H1 (cell line): Measurements from ENCODE around the gene PBX2. TPM values are rescaled to one million over a fixed set of nuclear protein-coding genes. Genes with fewer than 3 reads are reported as not detected.

Experiments
- CTCF ChIA-PET: fragments of 300-600 bp; sonication (Branson Sonifier 250); formaldehyde crosslinking; loops from one replicate; lab custom pipeline; 2021; ENCODE audit not compliant: partially characterized antibody; lab: Charles Lee
- POLR2A ChIA-PET: fragments of 300-600 bp; sonication (Branson Sonifier 250); formaldehyde crosslinking; loops from one replicate; lab custom pipeline; 2021; ENCODE audit warnings: inconsistent platforms; ENCODE audit not compliant: partially characterized antibody; lab: Charles Lee
- DNase-seq, 2 experiments: peaks; one replicate each; pipeline versions ENCODE4 v3.0.0 to v3.0.0-alpha.2; 2010 to 2022; ENCODE audit warnings: low spot score in 2 of 2, low read depth in 1 of 2, mixed read lengths in 1 of 2
- FAIRE-seq: peaks from 2 replicates; lab custom pipeline; 2011; peaks lifted over from hg19 to GRCh38; lab: Jason Lieb, UNC
- H2AFZ ChIP-seq: 2 replicates; pipeline ENCODE4 v1.8.1; 2012; ENCODE audit warnings: low read length, inconsistent platforms
- H2AK5ac ChIP-seq: 2 replicates; pipeline ENCODE4 v1.6.1; 2013; ENCODE audit warnings: low read depth, low read length
- H2BK120ac ChIP-seq: replicated peaks from 2 replicates; pipeline ENCODE3; 2013; ENCODE audit warnings: low read depth, low read length, inconsistent platforms
- H2BK12ac ChIP-seq: 2 replicates; pipeline ENCODE4 v1.6.1; 2013; ENCODE audit warnings: low read depth, low read length
- H2BK15ac ChIP-seq: 2 replicates; pipeline ENCODE4 v1.6.1; 2013; ENCODE audit warnings: low read length
- H2BK20ac ChIP-seq: 2 replicates; pipeline ENCODE4 v1.6.1; 2013; ENCODE audit warnings: low read length
- H2BK5ac ChIP-seq: 2 replicates; pipeline ENCODE4 v1.6.1; 2013; ENCODE audit warnings: low read depth, low read length
- H3K14ac ChIP-seq: 2 replicates; pipeline ENCODE4 v1.6.1; 2013; ENCODE audit warnings: inconsistent platforms; ENCODE audit not compliant: insufficient read length
- H3K18ac ChIP-seq: 2 replicates; pipeline ENCODE4 v1.6.1; 2013; ENCODE audit warnings: low read length; ENCODE audit errors: extremely low read depth
- H3K23ac ChIP-seq: 2 replicates; pipeline ENCODE4 v1.6.1; 2013; ENCODE audit warnings: inconsistent platforms; ENCODE audit not compliant: insufficient read length
- H3K23me2 ChIP-seq: 2 replicates; pipeline ENCODE4 v1.6.1; 2013; ENCODE audit warnings: low read depth, low read length
- H3K27ac ChIP-seq: 2 replicates; pipeline ENCODE4 v1.6.1; 2011; ENCODE audit warnings: low read depth, low read length, inconsistent platforms
- H3K27me3 ChIP-seq, 4 experiments: replicated peaks in 1 of 4; 1 replicate in 1 of 4; 2 replicates in 3 of 4; pipeline versions ENCODE4 v1.6.1 to v1.8.1; 2011 to 2013; ENCODE audit warnings: low read length in 3 of 4, mild to moderate bottlenecking in 3 of 4, inconsistent platforms in 2 of 4, mixed read lengths in 2 of 4, moderate library complexity in 1 of 4; ENCODE audit not compliant: control insufficient read depth in 3 of 4, insufficient read depth in 3 of 4; ENCODE audit errors: extremely low read depth in 1 of 4
- H3K36me3 ChIP-seq, 4 experiments: 2 replicates each; pipeline versions ENCODE4 v1.6.1 to v1.8.1; 2011 to 2013; ENCODE audit warnings: mild to moderate bottlenecking in 4 of 4, low read length in 3 of 4, moderate library complexity in 2 of 4, control low read depth in 1 of 4, inconsistent platforms in 1 of 4; ENCODE audit not compliant: insufficient read depth in 4 of 4, control insufficient read depth in 2 of 4
- H3K4ac ChIP-seq: replicated peaks from 2 replicates; pipeline ENCODE3; 2013; ENCODE audit warnings: low read length, low read depth, mixed read lengths, inconsistent platforms; ENCODE audit not compliant: insufficient read length
- H3K4me1 ChIP-seq, 4 experiments: replicated peaks in 1 of 4; 1 replicate in 1 of 4; 2 replicates in 3 of 4; pipeline versions ENCODE4 v1.6.1 to v1.8.1; 2011 to 2013; ENCODE audit warnings: low read length in 3 of 4, inconsistent platforms in 2 of 4, mixed read lengths in 1 of 4; ENCODE audit not compliant: insufficient read depth in 4 of 4, control insufficient read depth in 3 of 4
- H3K4me2 ChIP-seq, 2 experiments: 2 replicates each; pipeline versions ENCODE4 v1.6.1 to v1.8.1; 2011 to 2013; ENCODE audit warnings: low read depth in 2 of 2, low read length in 2 of 2, control low read depth in 1 of 2, inconsistent platforms in 1 of 2, mild to moderate bottlenecking in 1 of 2; ENCODE audit not compliant: insufficient read depth in 1 of 2
- H3K4me3 ChIP-seq, 4 experiments: fragments of 200-600, 300-600 bp in 1 of 4; sonication (generic), shearing (Covaris generic), sonication (Bioruptor Twin) in 1 of 4; 2 replicates each; pipeline versions ENCODE4 v1.5.1 to v1.8.1; 2011 to 2016; ENCODE audit warnings: low read length in 4 of 4, low read depth in 3 of 4, control low read depth in 2 of 4, inconsistent platforms in 2 of 4, mild to moderate bottlenecking in 2 of 4, mixed read lengths in 1 of 4, moderate library complexity in 1 of 4; ENCODE audit not compliant: insufficient read depth in 2 of 4; ENCODE audit errors: extremely low read depth in 1 of 4
- H3K56ac ChIP-seq: replicated peaks from 2 replicates; pipeline ENCODE3; 2013; ENCODE audit warnings: low read depth, mild to moderate bottlenecking, mixed read lengths, low read length, inconsistent platforms; ENCODE audit not compliant: insufficient read length
- H3K79me1 ChIP-seq: 2 replicates; pipeline ENCODE4 v1.6.1; 2013; ENCODE audit warnings: low read depth, low read length, control low read depth
- H3K79me2 ChIP-seq, 2 experiments: 2 replicates each; pipeline versions ENCODE4 v1.6.1 to v1.8.1; 2012 to 2013; ENCODE audit warnings: low read length in 2 of 2, mild to moderate bottlenecking in 2 of 2, inconsistent platforms in 1 of 2; ENCODE audit not compliant: insufficient read depth in 2 of 2, control insufficient read depth in 1 of 2
- H3K9ac ChIP-seq, 4 experiments: replicated peaks in 1 of 4; 1 replicate in 1 of 4; 2 replicates in 3 of 4; pipeline versions ENCODE4 v1.6.1 to v1.8.1; 2011 to 2013; ENCODE audit warnings: low read depth in 3 of 4, low read length in 3 of 4, control low read depth in 2 of 4, mild to moderate bottlenecking in 2 of 4, moderate library complexity in 2 of 4, inconsistent platforms in 1 of 4; ENCODE audit errors: extremely low read depth in 1 of 4
- H3K9me3 ChIP-seq, 2 experiments: 2 replicates each; pipeline versions ENCODE4 v1.6.1 to v1.8.1; 2012 to 2013; ENCODE audit warnings: mild to moderate bottlenecking in 2 of 2, moderate library complexity in 2 of 2, control low read depth in 1 of 2, inconsistent platforms in 1 of 2, low read depth in 1 of 2, low read length in 1 of 2, mixed read lengths in 1 of 2; ENCODE audit not compliant: insufficient read depth in 2 of 2
- H4K20me1 ChIP-seq, 2 experiments: replicated peaks in 1 of 2; 2 replicates each; pipeline versions ENCODE3 to v1.8.1; 2011 to 2013; ENCODE audit warnings: inconsistent platforms in 2 of 2, low read length in 2 of 2, mild to moderate bottlenecking in 1 of 2; ENCODE audit not compliant: insufficient read depth in 2 of 2, control insufficient read depth in 1 of 2
- H4K5ac ChIP-seq: 2 replicates; pipeline ENCODE4 v1.6.1; 2013; ENCODE audit warnings: low read length, low read depth, mixed read lengths, inconsistent platforms; ENCODE audit not compliant: insufficient read length
- H4K8ac ChIP-seq: 2 replicates; pipeline ENCODE4 v1.8.0; 2013; ENCODE audit warnings: mild to moderate bottlenecking, moderate library complexity, low read length, inconsistent platforms; ENCODE audit not compliant: insufficient read depth; ENCODE audit errors: extremely low read depth
- H4K91ac ChIP-seq: replicated peaks from 2 replicates; pipeline ENCODE3; 2013; ENCODE audit warnings: low read length, mixed read lengths, inconsistent platforms; ENCODE audit not compliant: insufficient read length
- BCL11A ChIP-seq, 2 experiments: IDR thresholded peaks; one replicate each; pipeline ENCODE4 v1.6.1; 2011; ENCODE audit warnings: low read depth in 2 of 2, low read length in 2 of 2, mild to moderate bottlenecking in 2 of 2
- CBX5 ChIP-seq: fragments of 300-800, 300-1000 bp; sonication (generic); IDR thresholded peaks from 2 replicates; pipeline ENCODE4 v1.7.1; 2016; ENCODE audit warnings: antibody characterized with exemption, low read length, low read depth
- CREB1 ChIP-seq: IDR thresholded peaks from 2 replicates; pipeline ENCODE4 v1.6.1; 2012; ENCODE audit warnings: inconsistent platforms
- HDAC2 ChIP-seq, 2 experiments: fragments of 300-600 bp in 1 of 2; sonication (generic) in 1 of 2; IDR thresholded peaks; 2 replicates each; pipeline ENCODE4 v1.6.1; 2011 to 2012; ENCODE audit warnings: low read depth in 2 of 2, low read length in 2 of 2, mild to moderate bottlenecking in 2 of 2, moderate library complexity in 2 of 2, borderline replicate concordance in 1 of 2, inconsistent platforms in 1 of 2
- KDM1A ChIP-seq: fragments of 200-600, 300-600 bp; sonication (generic); IDR thresholded peaks from 2 replicates; pipeline ENCODE4 v1.7.1; 2016; ENCODE audit warnings: mild to moderate bottlenecking, low read length, borderline replicate concordance
- RBBP5 ChIP-seq: IDR thresholded peaks from 2 replicates; pipeline ENCODE4 v1.7.1; 2012; ENCODE audit warnings: low read depth, mild to moderate bottlenecking, inconsistent platforms, low read length, moderate library complexity, borderline replicate concordance
- RFX5 ChIP-seq: IDR thresholded peaks from 2 replicates; pipeline ENCODE4 v1.6.1; 2011; ENCODE audit warnings: low read depth, low read length, improper control_type of control experiment, borderline replicate concordance
- TAF1 ChIP-seq: IDR thresholded peaks from 2 replicates; pipeline ENCODE4 v1.6.1; 2011; ENCODE audit warnings: mild to moderate bottlenecking, low read depth, low read length
- WGBS, 2 experiments: shearing (Covaris generic) in 1 of 2; methylation state at CpG; one replicate each; pipeline versions ENCODE4 v1.1.6 to v1.1.7; 2013 to 2015; ENCODE audit warnings: low lambda C conversion rate in 2 of 2, mixed read lengths in 2 of 2, inconsistent platforms in 1 of 2, low coverage in 1 of 2, missing lambda C conversion rate in 1 of 2; ENCODE audit not compliant: insufficient replicate concordance in 2 of 2, insufficient coverage in 1 of 2, insufficient read length in 1 of 2; ENCODE audit errors: extremely low coverage in 1 of 2, missing lambda C conversion rate in 1 of 2; 5-methylcytosine and 5-hydroxymethylcytosine counted together
- polyA plus RNA-seq, 7 experiments: library from polyadenylated mRNA; depleted of rRNA in 3 of 7; stranded (reverse) in 5 of 7; unstranded in 2 of 7; fragments of >200 nt in 5 of 7; fragments of 200-250 nt in 2 of 7; gene quantifications; 1 replicate in 5 of 7; 2 replicates in 1 of 7; 4 replicates in 1 of 7; pipeline versions ENCODE4 v1.2.1 to v1.2.3, GENCODE V29; 2011 to 2013; ENCODE audit warnings: missing spikeins in 2 of 7, mixed read lengths in 2 of 7
- total RNA-seq: library from RNA; stranded (reverse); fragmentation: NEBNext Ultra II Directional; extraction: Animal tissue kit (Norgen Biotek cat#: 25700); gene quantifications from 2 replicates; pipeline ENCODE4 v1.2.1, GENCODE V29; 2021
- TF ChIP-seq, protein P1 (sequence below): IDR thresholded peaks from 2 replicates; pipeline ENCODE4 v1.6.1; 2012; ENCODE audit warnings: inconsistent platforms

PBX2 gene
- total and polyA plus RNA-seq, 2 of the 8 experiments (the other 6 are each of a cell fraction or from before 2014, with no cell fraction given), result 102 to 130 TPM

DNA sequence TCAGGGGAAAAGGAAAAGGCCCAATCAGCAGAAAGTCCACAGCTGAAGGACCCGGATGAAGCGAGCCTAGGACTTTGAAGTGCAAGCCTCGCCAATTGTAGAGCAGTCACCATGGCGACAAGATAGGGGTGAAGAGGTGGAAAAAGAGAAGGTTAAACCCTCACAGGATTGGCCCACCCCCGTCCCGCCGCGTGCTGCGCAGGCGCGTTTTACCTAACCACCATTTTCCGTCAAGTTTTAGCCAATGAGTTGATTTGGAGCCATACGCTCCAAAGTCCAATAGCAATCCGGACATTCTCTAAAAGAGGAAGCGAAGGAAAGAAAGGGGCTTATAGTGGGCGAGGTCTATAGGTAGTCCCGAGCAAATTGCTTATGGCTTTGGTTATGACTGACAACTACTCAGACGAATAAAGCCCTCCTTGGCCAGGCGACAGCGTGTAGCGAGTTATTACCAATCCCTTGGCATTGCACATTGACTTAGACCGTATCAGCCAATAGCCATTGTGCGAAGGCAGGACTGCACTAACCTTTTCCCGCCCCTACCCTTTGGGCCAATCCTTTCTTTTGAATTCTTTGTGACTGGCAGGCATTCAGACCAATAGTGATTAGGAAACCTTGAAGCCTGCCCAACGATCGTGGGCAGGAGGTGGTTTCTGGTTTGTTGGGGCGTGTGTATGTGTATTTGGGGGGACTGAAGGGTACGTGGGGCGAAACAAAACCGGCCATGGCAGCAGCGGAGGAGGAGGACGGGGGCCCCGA lies 12.0 kb downstream of the PBX2 start, which contains the start of gene RNF5:
RNF5 (plus strand) TSS at position 618 of the 759 bp plus-strand sequence; CDS start at position 725, 107 bp downstream.
- no peak within 1 kb of the TSS for H3K4ac ChIP-seq
- no peak within 1 kb of the TSS for H2AFZ ChIP-seq
- H4K8ac ChIP-seq, result peak within 1 kb of the TSS; percentile 95; the same call in 1 of the 2 replicates
- H2BK20ac ChIP-seq, result no peak within 1 kb of the TSS
- H4K91ac ChIP-seq, result peak within 1 kb of the TSS; percentile 22
- peak within 1 kb of the TSS; percentile 91; the same call in 1 of the 2 replicates for H2BK12ac ChIP-seq
- peaks cover 26% of the 10 kb centered on the region for H3K23me2 ChIP-seq
- peak; percentile 82 to 91 for DNase-seq
- H4K5ac ChIP-seq, result peak within 1 kb of the TSS; percentile 27
- H3K79me1 ChIP-seq, result peaks cover 9% of the 10 kb centered on the region; the same call in 1 of the 2 replicates
- 1% methylated on average over 28 of the region's 33 CpGs; no CpG with 5 or more reads in 1 of the 2 experiments for WGBS, 2 experiments
- no peak within 1 kb of the TSS for H3K56ac ChIP-seq
- H3K23ac ChIP-seq, result no peak within 1 kb of the TSS
- H3K27ac ChIP-seq, result peak within 1 kb of the TSS; percentile 95
- peak within 1 kb of the TSS; percentile 20; the same call in 1 of the 2 replicates for H2BK15ac ChIP-seq
- peaks cover 13 to 40% of the 10 kb centered on the region in 2 experiments for H3K79me2 ChIP-seq
- peak within 1 kb of the TSS; percentile 99 to 100 for H3K4me2 ChIP-seq
- H3K4me1 ChIP-seq, result peaks cover 5 to 20% (median 9%) of the 10 kb centered on the region in 4 experiments; a peak in 6 of 7 replicates
- no peak within 1 kb of the TSS for H2BK120ac ChIP-seq
- H2BK5ac ChIP-seq, result peak within 1 kb of the TSS; percentile 97
- peak; percentile 88 for FAIRE-seq
- peak within 1 kb of the TSS; percentile 97 for H3K18ac ChIP-seq
- H2AK5ac ChIP-seq, result peak within 1 kb of the TSS; percentile 69
- no peak within 1 kb of the TSS for H3K14ac ChIP-seq
- peak within 1 kb of the TSS; percentile 67 to 95 (median 86) for H3K9ac ChIP-seq
- ChIA-PET CTCF (interaction anchor here (0.6 to 2.7 kb wide), 7 partner anchors 11 to 60 kb away, joined by 3 to 10 read pairs (median 3); partner anchors contain the start of gene PBX2), POLR2A (interaction anchor here (0.8 to 7.9 kb wide), 13 partner anchors 8 to 793 kb away, joined by 3 to 194 read pairs (median 7); partner anchors contain the start of genes ATF6B, EGFL8, FKBPL and GPSM3)
- no peaks in the 10 kb centered on the region; a peak in 1 of 7 replicates for H3K27me3 ChIP-seq
- H3K36me3 ChIP-seq, result peaks cover 2 to 24% (median 14%) of the 10 kb centered on the region in 4 experiments; a peak in 7 of 8 replicates
- no peaks in the 10 kb centered on the region for H3K9me3 ChIP-seq
- H3K4me3 ChIP-seq, result peak within 1 kb of the TSS; percentile 91 to 99 (median 95)
- H4K20me1 ChIP-seq, result peaks cover 3 to 6% of the 10 kb centered on the region in 2 experiments
- TF ChIP-seq TAF1 (no peak; the same call in 1 of the 2 replicates), CREB1 (peak; percentile 49; the same call in 1 of the 2 replicates), HDAC2 (IDR thresholded peaks at IDR 0.05; ENCODE audit: borderline replicate concordance in 1 of 2, low read depth in 2 of 2, low read length in 2 of 2) (no peak), BCL11A (IDR thresholded peaks at IDR 0.05; ENCODE audit: low read depth in 2 of 2, low read length in 2 of 2) (no peak), RFX5 (0 out of 2 replicates have a peak, but pooled peaks have one; percentile 5), RBBP5 (no peak), KDM1A (no peak), CBX5 (no peak)
- TF ChIP-seq, protein P1, sequence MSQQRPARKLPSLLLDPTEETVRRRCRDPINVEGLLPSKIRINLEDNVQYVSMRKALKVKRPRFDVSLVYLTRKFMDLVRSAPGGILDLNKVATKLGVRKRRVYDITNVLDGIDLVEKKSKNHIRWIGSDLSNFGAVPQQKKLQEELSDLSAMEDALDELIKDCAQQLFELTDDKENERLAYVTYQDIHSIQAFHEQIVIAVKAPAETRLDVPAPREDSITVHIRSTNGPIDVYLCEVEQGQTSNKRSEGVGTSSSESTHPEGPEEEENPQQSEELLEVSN, result peak; percentile 71
